ENCODE results near the gene TEX38. TPM values are rescaled to one million over a fixed set of nuclear protein-coding genes. Genes with fewer than 3 reads are reported as not detected.

The TEX38 gene
- total RNA-seq, 2 experiments from 2014 or later, result not detected

- no TSS peak for BruUV-seq (replicated peaks)
- TF ChIP-seq, protein P1, sequence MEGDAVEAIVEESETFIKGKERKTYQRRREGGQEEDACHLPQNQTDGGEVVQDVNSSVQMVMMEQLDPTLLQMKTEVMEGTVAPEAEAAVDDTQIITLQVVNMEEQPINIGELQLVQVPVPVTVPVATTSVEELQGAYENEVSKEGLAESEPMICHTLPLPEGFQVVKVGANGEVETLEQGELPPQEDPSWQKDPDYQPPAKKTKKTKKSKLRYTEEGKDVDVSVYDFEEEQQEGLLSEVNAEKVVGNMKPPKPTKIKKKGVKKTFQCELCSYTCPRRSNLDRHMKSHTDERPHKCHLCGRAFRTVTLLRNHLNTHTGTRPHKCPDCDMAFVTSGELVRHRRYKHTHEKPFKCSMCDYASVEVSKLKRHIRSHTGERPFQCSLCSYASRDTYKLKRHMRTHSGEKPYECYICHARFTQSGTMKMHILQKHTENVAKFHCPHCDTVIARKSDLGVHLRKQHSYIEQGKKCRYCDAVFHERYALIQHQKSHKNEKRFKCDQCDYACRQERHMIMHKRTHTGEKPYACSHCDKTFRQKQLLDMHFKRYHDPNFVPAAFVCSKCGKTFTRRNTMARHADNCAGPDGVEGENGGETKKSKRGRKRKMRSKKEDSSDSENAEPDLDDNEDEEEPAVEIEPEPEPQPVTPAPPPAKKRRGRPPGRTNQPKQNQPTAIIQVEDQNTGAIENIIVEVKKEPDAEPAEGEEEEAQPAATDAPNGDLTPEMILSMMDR (conservative IDR thresholded peaks at IDR 0.05; ENCODE audit: low read length), result no peak
- no peak for TF ChIP-seq EZH2phosphoT487 (IDR thresholded peaks at IDR 0.05; ENCODE audit: borderline replicate concordance, low read depth, low read length)
- intact Hi-C loops (cut with micrococcal nuclease; ENCODE audit: unreplicated experiment), result no loop called here
- no peaks in the 10 kb centered on the region for H3K9me2 ChIP-seq (ENCODE audit: insufficient read depth, low read length)
- H4K20me1 ChIP-seq (ENCODE audit: insufficient read depth, low read length), result no peaks in the 10 kb centered on the region
- ChIA-PET CTCF (ENCODE audit: unreplicated experiment) (interaction anchor here (0.7 kb wide), 1 partner anchor 1571 kb away, joined by 3 read pairs; no protein-coding TSS in a partner anchor), POLR2A (interaction anchor here (1.0 to 1.2 kb wide), 2 partner anchors 12 to 19 kb away, joined by 3 read pairs; no protein-coding TSS in a partner anchor)
- no peak overlapping the region for H3K4me3 ChIP-seq (ENCODE audit: low read depth, low read length, poor library complexity, severe bottlenecking)
- no peaks in the 10 kb centered on the region for H3K4me1 ChIP-seq (ENCODE audit: insufficient read depth, low read length, poor library complexity, severe bottlenecking)
- no peak for DNase-seq (ENCODE audit: low spot score)
- H3K79me2 ChIP-seq (ENCODE audit: insufficient read depth, low read depth, low read length), result no peaks in the 10 kb centered on the region
- H3K27ac ChIP-seq (ENCODE audit: low read depth, low read length, poor library complexity, severe bottlenecking), result no peak overlapping the region
- no peaks in the 10 kb centered on the region for H3K36me3 ChIP-seq (ENCODE audit: insufficient read depth, low read length)
- H3K9me3 ChIP-seq (ENCODE audit: low read length), result no peaks in the 10 kb centered on the region
- H2AFZ ChIP-seq (ENCODE audit: low read length), result no peak overlapping the region
- no peak overlapping the region for H3K4me2 ChIP-seq (ENCODE audit: low read length)
These were observed 47.7 kb upstream of the TEX38 start for GRCh38 chr1:46623743-46624644.

- H2AFZ ChIP-seq (ENCODE audit: low read length), result no peak overlapping the region
- H3K36me3 ChIP-seq (ENCODE audit: insufficient read depth, low read length), result peaks cover 27% of the 10 kb centered on the region
- H4K20me1 ChIP-seq (ENCODE audit: insufficient read depth, low read length), result no peaks in the 10 kb centered on the region
- DNase-seq (ENCODE audit: low spot score), result no peak
- H3K79me2 ChIP-seq (ENCODE audit: insufficient read depth, low read depth, low read length), result no peaks in the 10 kb centered on the region
- ChIA-PET POLR2A (interaction anchor here (0.6 to 1.5 kb wide), 4 partner anchors 9 to 14 kb away, joined by 3 to 5 read pairs (median 4); partner anchors contain the start of gene MOB3C), CTCF (ENCODE audit: unreplicated experiment) (no interaction called here)
- no peaks in the 10 kb centered on the region for H3K9me2 ChIP-seq (ENCODE audit: insufficient read depth, low read length)
- no TSS peak for BruUV-seq (replicated peaks)
- H3K4me1 ChIP-seq (ENCODE audit: insufficient read depth, low read length, poor library complexity, severe bottlenecking), result no peaks in the 10 kb centered on the region
- H3K27ac ChIP-seq (ENCODE audit: low read depth, low read length, poor library complexity, severe bottlenecking), result no peak overlapping the region
- H3K4me3 ChIP-seq (ENCODE audit: low read depth, low read length, poor library complexity, severe bottlenecking), result no peak overlapping the region
- TF ChIP-seq, protein P1 (conservative IDR thresholded peaks at IDR 0.05; ENCODE audit: low read length), result no peak
- TF ChIP-seq EZH2phosphoT487 (IDR thresholded peaks at IDR 0.05; ENCODE audit: borderline replicate concordance, low read depth, low read length), result no peak
- H3K9me3 ChIP-seq (ENCODE audit: low read length), result no peaks in the 10 kb centered on the region
- intact Hi-C loops (cut with micrococcal nuclease; ENCODE audit: unreplicated experiment), result no loop called here
- no peak overlapping the region for H3K4me2 ChIP-seq (ENCODE audit: low read length)
These were observed 40.9 kb upstream of the TEX38 start for GRCh38 chr1:46630719-46631118.

GRCh38 chr1:46635205-46635604, 36.4 kb upstream of the TEX38 start:
- ChIA-PET POLR2A (interaction anchor here (0.7 to 3.1 kb wide), 3 partner anchors 11 to 31 kb away, joined by 3 to 9 read pairs (median 4); partner anchors contain the start of gene MKNK1), CTCF (ENCODE audit: unreplicated experiment) (no interaction called here)
- TSS peak; percentile 57 for BruUV-seq (replicated peaks)
- Histone ChIP-seq H3K27ac (ENCODE audit: low read depth, low read length, poor library complexity, severe bottlenecking) (no peak overlapping the region), H3K79me2 (ENCODE audit: insufficient read depth, low read depth, low read length) (no peaks in the 10 kb centered on the region), H2AFZ (ENCODE audit: low read length) (no peak overlapping the region), H3K4me3 (ENCODE audit: low read depth, low read length, poor library complexity, severe bottlenecking) (no peak overlapping the region), H3K4me2 (ENCODE audit: low read length) (no peak overlapping the region), H4K20me1 (ENCODE audit: insufficient read depth, low read length) (no peaks in the 10 kb centered on the region), H3K4me1 (ENCODE audit: insufficient read depth, low read length, poor library complexity, severe bottlenecking) (no peaks in the 10 kb centered on the region), H3K9me2 (ENCODE audit: insufficient read depth, low read length) (no peaks in the 10 kb centered on the region), H3K9me3 (ENCODE audit: low read length) (no peaks in the 10 kb centered on the region), H3K36me3 (ENCODE audit: insufficient read depth, low read length) (peaks cover 32% of the 10 kb centered on the region)
- no peak for DNase-seq (ENCODE audit: low spot score)
- intact Hi-C loops (cut with micrococcal nuclease; ENCODE audit: unreplicated experiment), result no loop called here
- TF ChIP-seq EZH2phosphoT487 (IDR thresholded peaks at IDR 0.05; ENCODE audit: borderline replicate concordance, low read depth, low read length), result no peak
- TF ChIP-seq, protein P1 (conservative IDR thresholded peaks at IDR 0.05; ENCODE audit: low read length), result no peak

Measured in OCI-LY7 (cell line).